HG03060 (cell line): ENCODE results near the gene SIX5.

Experiments used
- ATAC-seq: cut with Tn5 transposase; IDR thresholded peaks from one replicate; pipeline ENCODE4 v1.9.1; 2021; ENCODE audit warnings: low read depth, moderate number of reproducible peaks; ENCODE audit not compliant: unreplicated experiment

SIX5 gene

GRCh38 chr19:45777395-45777961 is 8.4 kb upstream of the SIX5 start:
- ATAC-seq = no peak

GRCh38 chr19:45774765-45775164 is 5.7 kb upstream of the SIX5 start:
- ATAC-seq = no peak

GRCh38 chr19:45773384-45773783 is 4.3 kb upstream of the SIX5 start:
- ATAC-seq = no peak

- ATAC-seq = no peak
Observed at GRCh38 chr19:45772912-45773311, 3.9 kb upstream of the SIX5 start.

DNA sequence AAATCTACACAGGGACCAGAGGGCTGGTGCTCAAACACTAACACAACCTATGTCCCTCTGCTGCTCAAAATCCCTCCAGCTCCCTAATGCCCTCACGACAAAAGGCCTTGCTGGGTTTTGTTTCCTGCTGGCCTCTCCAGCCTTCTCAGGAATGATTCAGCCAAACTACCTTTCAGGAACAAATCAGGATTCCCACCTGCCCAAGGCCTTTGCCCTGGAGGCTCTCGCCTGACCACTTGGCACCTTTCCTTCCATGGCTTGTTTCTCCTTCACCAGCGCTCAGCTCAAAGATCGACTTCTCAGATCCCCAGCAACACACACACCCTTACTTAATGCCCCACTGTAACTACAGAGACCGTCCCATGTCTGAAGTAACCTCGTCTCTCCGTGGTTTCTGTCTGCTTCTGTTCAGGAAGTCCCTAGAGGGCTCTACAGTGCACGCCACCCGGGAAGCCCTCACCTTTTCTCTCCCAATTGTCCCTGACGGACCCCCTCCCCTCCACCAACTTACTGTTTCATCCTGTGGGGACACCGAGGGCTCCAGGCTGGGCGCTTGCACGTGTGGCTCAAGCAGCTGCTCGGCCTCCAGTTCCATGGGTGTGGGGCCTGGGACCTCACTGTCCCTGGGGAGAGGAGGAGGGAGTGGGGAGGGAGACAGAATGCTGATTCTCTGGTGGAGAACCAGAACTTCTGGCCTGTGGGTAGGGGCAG is 3.2 kb upstream of the SIX5 start:
- ATAC-seq = no peak

DNA sequence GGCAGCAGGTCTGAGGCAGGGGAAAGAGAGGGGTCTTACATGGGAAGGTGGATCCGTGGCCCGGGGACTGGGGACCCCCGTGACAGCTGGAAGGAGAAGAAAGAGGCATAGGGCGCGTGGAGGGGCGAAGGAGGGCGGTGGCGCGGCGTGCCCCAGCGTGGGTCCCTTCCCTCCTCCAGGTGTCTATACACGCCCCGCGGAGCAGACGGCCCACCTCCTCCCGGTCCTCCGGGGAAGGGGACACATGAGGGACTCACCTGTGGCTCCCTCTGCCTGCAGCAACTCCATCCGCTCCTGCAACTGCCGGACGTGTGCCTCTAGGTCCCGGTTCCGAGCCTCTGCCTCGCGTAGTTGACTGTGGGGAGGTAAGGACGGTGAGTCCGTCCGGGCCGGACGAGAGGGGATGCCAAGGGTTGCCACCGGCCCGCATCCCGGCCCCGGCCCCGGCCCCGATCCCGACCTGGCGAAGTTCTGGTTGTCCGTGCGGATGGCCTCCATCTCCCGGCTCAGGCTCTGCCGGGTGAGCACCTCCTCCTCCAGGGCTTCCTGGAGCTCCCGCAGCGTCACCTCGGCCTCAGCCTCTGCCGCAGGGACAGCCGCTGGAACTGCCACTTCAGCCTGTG is 2.4 kb upstream of the SIX5 start:
- ATAC-seq = no peak

- ATAC-seq = peak; percentile 32
Observed at GRCh38 chr19:45770192-45771101, 1.4 kb upstream of the SIX5 start.

GRCh38 chr19:45769821-45770191 is 754 bp upstream of the SIX5 start:
- ATAC-seq = no peak

DNA sequence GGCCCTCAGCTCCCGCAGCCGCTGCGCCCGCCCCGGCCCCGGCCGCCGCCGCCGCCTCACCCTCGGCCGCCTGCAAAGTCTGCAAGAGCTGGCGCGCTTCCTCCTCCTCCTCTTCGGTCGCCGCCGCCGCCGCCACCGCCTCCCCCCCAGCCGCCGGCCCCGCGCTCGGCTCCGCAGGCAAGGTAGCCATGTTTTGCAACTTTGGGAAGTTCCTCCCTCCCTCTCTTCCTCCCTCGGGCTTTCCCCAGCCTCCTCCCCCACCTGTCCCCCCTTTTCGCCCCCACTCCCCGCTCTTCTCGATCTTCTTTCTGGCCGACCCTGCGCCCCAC is 433 bp downstream of the SIX5 start:
- ATAC-seq = no peak

DNA sequence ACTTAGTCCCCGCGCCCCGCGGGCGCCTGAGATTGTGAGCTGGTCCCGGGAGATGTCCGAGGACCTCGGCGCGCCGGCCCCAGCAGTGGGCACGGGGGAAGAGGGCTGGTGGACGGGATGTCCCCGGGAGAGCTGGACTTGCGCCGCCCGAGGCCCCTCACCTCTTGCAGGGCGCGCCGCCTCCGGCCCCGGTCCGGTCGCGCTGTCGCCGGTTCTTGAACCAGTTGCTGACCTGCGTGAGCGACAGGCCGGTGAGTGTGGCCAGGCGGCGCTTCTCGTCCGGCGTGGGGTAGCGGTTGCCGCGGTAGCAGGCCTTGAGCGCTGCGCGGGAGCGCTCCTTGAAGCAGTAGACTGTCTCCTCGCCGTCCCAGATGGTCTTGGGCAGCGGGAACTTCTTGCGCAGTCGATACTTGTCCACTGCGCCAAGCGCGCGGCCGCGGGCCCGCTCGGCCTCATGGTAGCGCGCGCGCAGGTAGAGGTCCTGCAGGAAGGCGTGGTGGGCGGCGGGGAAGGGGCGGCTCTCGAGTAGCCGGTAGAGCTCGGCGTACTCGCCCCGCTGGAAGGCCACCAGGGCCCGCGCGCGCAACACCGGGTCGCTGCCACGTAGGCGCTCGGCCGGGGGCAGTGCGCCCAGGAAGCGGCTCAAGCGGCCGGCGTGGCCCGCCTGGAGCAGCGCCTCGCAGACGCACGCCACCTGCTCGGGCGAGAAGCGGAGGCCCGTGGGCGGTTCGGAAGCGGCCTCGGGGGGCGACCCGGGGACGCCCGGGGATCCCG is 984 bp downstream of the SIX5 start:
- ATAC-seq = no peak

GRCh38 chr19:45767410-45767880 is 1.6 kb downstream of the SIX5 start:
- no peak for ATAC-seq

DNA sequence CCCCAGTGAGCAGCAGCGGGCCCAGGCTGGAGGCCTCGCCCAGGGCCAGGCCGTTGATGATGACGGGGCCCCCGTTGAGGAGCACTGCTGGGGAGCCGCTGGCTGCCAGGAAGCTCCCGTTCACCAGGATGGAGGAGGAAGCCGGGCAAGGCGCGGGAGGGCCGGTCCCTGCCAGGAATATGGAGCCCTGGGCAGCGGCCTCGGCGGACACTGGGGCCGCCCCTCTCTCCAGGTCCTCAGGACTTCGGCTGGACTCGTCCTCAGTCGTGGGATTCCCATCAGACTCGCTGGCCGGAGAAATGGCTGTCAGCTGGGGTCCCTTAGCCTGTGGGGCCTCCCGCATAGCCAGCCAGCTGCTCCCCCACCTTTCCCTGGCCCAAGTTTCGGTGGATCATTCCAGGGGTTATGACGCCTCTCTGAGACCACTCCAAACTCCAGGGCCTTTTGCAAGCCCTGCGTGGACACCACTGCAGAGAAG is 2.1 kb downstream of the SIX5 start:
- no peak for ATAC-seq

GRCh38 chr19:45766296-45766868 is 2.7 kb downstream of the SIX5 start:
- ATAC-seq = no peak

DNA sequence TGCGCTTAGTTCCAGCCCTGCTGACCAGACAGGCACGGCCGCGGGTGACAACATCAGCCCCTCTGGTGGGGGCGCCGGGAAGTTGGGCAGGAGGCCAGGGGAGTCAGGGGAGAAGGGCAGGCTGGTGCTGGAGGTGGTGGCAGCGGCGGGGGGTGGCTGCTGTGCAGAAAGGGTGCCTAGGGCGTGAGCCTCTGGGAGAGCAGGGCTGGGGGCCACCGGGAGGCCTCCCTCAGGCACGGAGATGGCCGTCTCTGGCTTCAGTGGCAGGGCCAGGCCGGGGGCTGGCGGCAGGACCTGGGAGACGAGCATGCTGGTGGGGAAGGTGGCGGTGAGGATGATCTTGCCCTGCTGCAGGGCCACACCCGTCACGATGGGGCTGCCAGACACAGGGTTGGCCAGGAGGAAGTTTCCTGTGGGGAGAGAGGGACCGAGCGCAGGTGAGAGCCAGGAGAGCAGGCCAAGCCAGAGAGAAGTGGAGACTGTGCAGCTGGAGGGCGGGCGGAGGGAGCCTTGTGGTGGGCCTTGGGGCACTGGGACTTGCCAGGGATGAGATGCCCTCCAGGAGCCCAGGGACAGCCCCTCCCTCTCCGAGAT is 3.3 kb downstream of the SIX5 start:
- no peak for ATAC-seq

DNA sequence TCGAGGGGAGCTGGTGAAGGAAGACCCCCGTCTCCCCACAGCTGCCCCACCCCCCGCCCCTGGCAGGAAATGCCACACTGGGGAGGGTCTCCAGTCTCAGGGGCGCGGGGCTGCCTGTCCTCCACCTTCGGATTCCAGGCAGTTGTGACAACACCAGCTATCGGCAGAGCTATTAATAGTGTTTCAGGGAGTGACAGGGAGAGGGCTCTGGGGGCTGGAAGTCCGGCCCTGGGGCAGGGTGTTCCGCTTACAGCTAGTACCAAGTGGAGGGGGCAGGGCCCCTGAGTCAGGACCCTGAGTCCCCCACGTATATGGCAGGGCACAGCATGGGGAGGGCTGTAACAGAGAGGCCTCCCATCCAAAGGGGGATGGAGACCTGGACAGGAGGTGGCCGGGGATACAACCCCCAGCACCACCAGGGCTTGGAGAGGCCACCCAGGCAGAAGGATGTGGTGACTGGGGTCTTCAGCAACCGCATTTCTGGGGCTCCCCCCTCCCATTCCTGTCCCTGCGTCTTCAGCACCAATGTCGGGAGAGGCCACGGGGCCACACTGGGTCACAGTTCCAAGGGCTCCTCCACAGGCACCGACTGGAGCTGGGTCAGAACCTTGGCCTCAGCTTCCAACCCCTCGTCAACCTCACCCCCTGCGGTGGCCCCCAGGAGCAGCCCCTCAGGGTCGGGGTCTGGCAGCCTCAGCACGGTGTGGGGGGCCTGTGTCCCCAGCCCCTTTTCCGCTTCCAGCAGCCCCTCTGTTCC is 3.9 kb downstream of the SIX5 start:
- ATAC-seq = no peak

GRCh38 chr19:45764475-45764874 is 4.6 kb downstream of the SIX5 start:
- no peak for ATAC-seq

- no peak for ATAC-seq
Observed at GRCh38 chr19:45763691-45764294, 5.3 kb downstream of the SIX5 start.

DNA sequence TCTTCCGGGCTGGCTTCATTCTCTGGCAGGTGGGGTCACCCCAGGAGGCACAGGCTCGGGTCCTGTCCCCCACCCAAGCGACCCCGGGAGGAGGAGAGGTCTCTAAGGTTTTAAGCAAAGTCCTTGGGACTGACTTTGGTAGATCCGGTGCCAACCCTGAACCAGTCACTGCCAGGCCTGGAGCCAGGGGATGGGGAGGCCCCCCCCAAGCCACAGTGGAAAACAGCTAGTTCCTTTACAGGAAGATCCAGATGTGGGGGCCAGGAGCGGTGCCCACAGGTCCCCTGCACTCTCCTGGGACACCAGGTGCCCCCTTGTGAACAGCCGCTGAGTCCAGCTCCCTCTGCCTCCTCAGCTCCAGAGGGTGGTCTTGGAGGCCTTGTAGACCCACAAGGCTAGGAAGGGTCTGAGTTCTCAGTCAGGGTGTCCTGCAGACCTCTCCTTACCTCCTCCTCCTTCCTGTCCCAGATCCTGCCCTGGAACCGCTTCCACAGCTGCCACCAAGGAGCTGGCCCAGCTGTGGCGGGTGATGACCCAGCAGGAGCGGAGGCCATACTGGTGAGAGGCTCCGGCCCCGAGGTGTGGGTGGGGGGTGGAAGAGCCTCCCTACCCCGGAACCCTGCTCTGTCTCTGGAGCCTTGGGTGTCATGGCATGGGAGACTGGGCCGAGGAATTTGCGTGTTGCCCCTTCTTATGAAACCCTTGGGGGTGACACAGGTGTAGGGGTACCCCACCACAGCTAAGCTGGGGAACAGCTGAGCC is 6.0 kb downstream of the SIX5 start:
- no peak for ATAC-seq
